NCI-H82 (cell line): Measurements from ENCODE around the gene ZNF433.
A peak's percentile ranks its signal among the peaks of the same experiment; 100 is the strongest.

ENCODE experiments used
- DNase-seq: peaks from one replicate; lab custom pipeline; 2025; lab: John Stamatoyannopoulos, UW

ZNF433 gene

GRCh38 chr19:11989112-11989456, 46.4 kb downstream of the ZNF433 start:
- no peak for DNase-seq

GRCh38 chr19:11987405-11988281, 47.8 kb downstream of the ZNF433 start:
- DNase-seq = peak; percentile 97

GRCh38 chr19:11986754-11987153, 48.7 kb downstream of the ZNF433 start:
- DNase-seq = no peak

- DNase-seq = peak; percentile 43
These were observed 50.5 kb downstream of the ZNF433 start for GRCh38 chr19:11984986-11985385.

GRCh38 chr19:11982526-11982925, 53.0 kb downstream of the ZNF433 start:
- DNase-seq = no peak

DNA sequence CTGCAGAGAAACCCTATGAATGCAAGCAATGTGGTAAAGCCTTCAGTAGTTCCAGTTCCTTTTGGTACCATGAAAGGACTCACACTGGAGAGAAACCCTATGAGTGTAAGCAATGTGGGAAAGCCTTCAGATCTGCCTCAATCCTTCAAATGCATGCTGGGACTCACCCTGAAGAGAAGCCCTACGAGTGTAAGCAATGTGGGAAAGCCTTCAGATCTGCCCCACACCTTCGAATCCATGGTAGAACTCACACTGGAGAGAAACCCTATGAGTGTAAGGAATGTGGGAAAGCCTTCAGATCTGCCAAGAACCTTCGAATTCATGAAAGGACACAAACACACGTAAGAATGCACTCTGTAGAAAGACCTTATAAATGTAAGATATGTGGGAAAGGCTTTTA, 56.0 kb downstream of the ZNF433 start:
- DNase-seq = no peak

DNA sequence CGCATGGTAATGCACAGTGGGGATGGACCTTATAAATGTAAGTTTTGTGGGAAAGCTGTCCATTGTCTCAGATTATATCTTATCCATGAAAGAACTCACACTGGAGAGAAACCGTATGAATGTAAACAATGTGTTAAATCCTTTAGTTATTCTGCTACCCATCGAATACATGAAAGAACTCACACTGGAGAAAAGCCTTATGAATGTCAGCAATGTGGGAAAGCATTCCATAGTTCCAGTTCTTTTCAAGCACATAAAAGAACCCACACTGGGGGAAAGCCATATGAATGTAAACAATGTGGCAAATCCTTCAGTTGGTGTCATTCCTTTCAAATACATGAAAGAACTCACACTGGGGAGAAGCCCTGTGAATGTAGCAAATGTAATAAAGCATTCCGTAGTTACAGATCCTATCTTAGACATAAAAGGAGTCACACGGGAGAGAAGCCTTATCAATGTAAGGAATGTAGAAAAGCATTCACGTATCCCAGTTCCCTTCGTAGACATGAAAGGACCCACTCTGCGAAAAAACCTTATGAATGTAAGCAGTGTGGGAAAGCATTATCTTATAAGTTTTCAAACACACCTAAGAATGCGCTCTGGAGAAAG, 56.9 kb downstream of the ZNF433 start:
- no peak for DNase-seq

- no peak for DNase-seq
These were observed 62.3 kb downstream of the ZNF433 start for GRCh38 chr19:11973019-11973810.

GRCh38 chr19:11971041-11971440, 64.4 kb downstream of the ZNF433 start:
- no peak for DNase-seq

GRCh38 chr19:11970174-11970573, 65.3 kb downstream of the ZNF433 start:
- DNase-seq = no peak

DNA sequence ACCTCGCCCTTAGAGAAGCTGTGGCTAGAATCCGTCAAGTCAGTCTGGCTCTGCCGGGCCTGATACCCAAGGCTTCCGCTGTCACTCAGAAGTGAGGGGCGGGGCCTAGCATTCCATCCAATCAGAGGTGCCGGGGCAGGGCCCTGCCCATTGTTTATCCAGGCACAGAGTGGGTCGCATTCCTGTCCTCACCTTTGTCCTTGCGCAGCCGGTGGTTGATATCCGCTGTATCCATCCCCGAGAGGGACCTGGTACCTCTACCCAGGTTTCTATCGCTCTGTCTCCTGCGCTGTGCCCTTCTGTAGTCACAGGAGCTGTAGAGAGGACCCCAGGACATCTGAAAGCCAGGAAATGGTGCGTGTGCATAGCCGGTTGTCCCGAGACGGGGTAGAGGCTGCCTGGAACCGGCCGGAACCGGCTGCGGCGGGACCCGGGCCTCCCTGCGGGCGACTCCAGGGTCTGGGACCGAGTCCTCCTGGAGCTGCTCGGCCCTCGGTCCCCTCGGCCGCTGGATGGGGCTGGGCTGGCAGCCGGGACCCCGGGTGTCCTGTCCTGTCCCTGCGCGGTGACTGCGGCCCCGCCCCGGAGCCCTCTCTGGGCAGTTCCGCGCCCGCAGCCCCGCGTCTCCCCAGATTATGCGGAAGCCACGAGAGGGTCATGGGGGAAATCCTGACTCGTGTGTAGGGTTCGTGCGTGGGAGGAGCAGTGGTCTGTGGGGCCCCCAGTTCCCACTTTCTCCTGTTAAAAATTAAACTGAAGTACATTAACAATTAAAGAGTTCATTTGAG, 70.4 kb downstream of the ZNF433 start, which contains the start of gene ZNF763:
Gene ZNF763, plus strand, starts transcription at position 183 of the 788 bp plus-strand sequence. Its CDS starts 169 bp downstream, at position 352.
- DNase-seq = peak; percentile 82
